Astrocyte of the spinal cord (primary cell): ENCODE measurements around the gene SCNN1B.
"Not testable (repeated sequence)": the region's sequence is repeated elsewhere in the genome, so short reads cannot be mapped to it uniquely, and the experiment has no call there.

Experiments used
- DNase-seq: peaks from one replicate; pipeline ENCODE4 v3.0.0; 2011; ENCODE audit warnings: low read depth, low spot score
- H3K4me3 ChIP-seq: 2 replicates; pipeline ENCODE4 v1.5.1; 2011; ENCODE audit warnings: low read depth, mild to moderate bottlenecking, low read length, moderate library complexity
- in situ Hi-C: cut with HindIII; loops from 2 replicates; pipeline ENCODE4 v1.10.0; 2017; ENCODE audit warnings: low sequenced_read_pairs
- TF ChIP-seq, protein P1 (sequence below): IDR thresholded peaks from 2 replicates; pipeline ENCODE4 v1.5.1; 2012; ENCODE audit warnings: low read depth, mild to moderate bottlenecking, low read length, inconsistent platforms

Gene SCNN1B, protein sequence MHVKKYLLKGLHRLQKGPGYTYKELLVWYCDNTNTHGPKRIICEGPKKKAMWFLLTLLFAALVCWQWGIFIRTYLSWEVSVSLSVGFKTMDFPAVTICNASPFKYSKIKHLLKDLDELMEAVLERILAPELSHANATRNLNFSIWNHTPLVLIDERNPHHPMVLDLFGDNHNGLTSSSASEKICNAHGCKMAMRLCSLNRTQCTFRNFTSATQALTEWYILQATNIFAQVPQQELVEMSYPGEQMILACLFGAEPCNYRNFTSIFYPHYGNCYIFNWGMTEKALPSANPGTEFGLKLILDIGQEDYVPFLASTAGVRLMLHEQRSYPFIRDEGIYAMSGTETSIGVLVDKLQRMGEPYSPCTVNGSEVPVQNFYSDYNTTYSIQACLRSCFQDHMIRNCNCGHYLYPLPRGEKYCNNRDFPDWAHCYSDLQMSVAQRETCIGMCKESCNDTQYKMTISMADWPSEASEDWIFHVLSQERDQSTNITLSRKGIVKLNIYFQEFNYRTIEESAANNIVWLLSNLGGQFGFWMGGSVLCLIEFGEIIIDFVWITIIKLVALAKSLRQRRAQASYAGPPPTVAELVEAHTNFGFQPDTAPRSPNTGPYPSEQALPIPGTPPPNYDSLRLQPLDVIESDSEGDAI

DNA sequence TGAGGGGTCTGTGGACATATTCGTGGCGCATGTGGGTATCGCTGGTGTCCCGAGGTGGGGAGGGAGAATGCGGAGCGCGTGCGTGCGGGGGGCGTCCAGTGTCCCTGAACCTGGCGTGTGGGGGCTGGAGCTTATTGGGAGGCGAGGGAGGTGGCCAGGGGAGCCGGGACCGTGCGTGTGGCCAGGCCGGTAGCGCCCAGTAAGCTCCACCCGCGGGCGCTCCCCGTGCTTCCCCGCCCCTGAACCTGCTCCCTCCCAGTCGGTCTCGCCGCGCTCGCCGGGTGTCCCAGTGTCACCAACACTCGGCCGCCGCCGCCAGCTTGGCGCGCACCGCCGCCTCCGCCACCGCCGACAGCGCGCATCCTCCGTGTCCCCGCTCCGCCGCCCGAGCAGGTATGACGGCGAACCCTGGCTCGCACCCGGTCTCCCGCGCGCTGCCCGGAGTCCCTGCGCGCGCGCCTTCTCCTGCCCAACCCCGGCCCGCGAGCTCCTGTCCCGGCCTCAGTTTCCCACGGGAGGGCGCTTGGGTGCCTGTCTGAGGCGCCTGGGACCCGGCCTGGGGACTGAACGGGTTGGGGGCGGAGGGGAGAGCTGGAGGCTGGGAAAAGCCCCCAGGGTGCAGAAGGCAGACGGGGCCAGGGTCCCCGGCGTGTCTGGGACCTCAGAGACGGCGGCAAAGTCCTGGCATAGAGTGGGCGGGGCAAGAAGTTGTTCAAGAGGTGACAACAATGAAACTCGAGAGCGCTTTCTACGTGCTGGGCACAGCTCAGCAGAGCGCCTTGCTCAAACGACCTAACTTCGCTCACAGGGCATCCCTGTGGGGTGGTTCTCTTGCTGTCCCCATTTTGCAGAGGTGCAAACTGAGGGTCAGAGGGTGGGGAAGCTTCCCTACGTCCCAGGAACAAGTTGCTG lies at the start of gene SCNN1B:
SCNN1B (plus strand) TSS at position 258 of the 912 bp plus-strand sequence. CDS start 46,298 bp downstream, outside the sequence.
- in situ Hi-C loops, result no loop called here
- TF ChIP-seq, protein P1, sequence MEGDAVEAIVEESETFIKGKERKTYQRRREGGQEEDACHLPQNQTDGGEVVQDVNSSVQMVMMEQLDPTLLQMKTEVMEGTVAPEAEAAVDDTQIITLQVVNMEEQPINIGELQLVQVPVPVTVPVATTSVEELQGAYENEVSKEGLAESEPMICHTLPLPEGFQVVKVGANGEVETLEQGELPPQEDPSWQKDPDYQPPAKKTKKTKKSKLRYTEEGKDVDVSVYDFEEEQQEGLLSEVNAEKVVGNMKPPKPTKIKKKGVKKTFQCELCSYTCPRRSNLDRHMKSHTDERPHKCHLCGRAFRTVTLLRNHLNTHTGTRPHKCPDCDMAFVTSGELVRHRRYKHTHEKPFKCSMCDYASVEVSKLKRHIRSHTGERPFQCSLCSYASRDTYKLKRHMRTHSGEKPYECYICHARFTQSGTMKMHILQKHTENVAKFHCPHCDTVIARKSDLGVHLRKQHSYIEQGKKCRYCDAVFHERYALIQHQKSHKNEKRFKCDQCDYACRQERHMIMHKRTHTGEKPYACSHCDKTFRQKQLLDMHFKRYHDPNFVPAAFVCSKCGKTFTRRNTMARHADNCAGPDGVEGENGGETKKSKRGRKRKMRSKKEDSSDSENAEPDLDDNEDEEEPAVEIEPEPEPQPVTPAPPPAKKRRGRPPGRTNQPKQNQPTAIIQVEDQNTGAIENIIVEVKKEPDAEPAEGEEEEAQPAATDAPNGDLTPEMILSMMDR, result no peak
- no peak within 1 kb of the TSS for H3K4me3 ChIP-seq
- DNase-seq, result no peak

DNA sequence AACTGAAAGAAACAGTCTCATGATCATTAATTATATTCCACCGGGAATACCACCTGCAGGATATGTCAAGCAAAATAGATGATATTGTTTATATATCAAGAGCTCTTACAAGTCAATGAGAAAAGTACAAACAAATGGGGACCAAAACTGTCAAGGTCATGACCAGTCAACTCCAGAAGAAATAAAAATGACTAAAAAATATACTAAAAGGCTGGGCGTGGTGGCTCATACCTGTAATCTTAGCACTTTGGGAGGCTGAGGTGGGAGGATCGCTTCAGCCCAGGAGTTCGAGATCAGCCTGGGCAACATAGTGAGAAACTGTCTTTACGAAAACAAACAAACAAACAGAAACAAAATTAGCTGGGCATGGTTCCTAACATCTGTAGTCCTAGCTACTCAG lies 49.8 kb upstream of the SCNN1B start:
- in situ Hi-C loops, result no loop called here
- TF ChIP-seq, protein P1, result no peak
- no peak overlapping the region for H3K4me3 ChIP-seq
- no peak for DNase-seq

DNA sequence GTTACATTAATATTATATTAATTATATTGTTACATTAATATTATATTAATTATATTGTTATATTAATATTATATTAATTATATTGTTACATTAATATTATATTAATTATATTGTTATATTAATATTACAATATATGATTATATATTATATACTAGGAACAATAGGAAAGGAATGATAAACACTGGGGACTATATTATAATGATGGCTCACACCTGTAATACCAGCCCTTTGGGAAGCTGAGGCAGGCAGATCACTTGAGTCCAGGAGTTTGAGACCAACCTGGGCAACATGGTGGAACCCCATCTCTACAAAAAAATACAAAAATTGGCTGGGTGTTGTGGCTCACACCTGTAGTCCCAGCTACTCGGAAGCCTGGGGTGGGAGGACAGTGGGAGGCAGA lies 48.5 kb upstream of the SCNN1B start:
- H3K4me3 ChIP-seq, in situ Hi-C loops, DNase-seq: not testable (repeated sequence)

DNA sequence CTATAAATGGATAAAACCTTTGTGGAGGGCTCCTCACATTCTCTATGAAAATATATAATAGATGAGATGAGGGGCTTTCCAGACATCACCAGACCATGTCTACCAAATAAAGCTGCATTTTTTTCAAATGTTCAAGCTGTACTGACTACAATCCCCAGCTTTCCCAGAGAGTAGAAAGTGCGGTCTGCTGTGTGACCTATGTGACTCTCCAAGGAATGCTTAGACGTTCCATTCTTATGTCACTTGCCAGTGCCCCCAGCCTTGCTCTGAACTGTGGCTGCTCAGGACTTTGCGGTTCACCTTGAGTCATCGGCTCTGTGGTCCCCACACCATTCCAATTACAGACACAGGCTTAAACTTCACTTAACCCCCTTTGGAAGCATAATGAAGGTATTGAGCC lies 47.8 kb upstream of the SCNN1B start:
- in situ Hi-C loops, result no loop called here
- peak; percentile 68 for DNase-seq
- H3K4me3 ChIP-seq, result no peak overlapping the region
- TF ChIP-seq, protein P1, result no peak

DNA sequence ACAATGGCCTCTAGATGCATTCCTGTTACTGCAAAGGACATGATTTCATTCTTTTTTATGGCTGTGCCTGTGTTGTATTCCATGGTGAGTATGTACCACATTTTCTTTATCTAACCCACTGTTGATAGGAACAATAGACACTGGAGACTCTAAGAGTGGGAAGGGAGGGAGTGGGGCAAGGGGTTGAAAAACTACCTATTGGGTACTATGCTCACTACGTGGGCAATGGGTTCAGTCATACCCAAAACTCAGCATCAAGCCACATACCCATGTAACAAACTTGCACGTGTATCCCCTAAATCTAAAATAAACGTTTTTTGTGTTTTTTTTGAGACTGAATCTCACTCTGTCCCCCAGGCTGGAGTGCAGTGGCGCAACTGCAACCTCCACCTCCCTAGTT lies 47.1 kb upstream of the SCNN1B start:
- no peak overlapping the region for H3K4me3 ChIP-seq
- in situ Hi-C loops, result no loop called here
- DNase-seq, result no peak
- TF ChIP-seq, protein P1, result no peak

DNA sequence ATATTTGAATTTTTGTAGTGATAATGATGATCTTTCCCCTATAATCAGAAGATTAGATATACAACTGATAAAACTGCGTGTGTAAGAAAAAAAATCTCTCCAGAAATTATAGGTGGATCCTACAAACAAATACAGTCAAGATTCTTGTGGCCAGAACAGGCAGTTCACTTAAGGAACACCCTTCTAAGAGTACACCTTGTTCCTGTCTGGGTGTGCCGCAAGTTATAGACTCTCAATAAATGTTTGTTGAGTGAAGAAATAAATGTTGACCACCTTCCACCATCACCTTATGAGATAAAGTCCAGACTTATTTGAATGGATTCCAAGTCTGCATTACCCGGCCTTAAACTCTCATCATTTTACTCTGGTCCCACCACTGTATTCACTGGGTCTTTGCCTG lies 45.7 kb upstream of the SCNN1B start:
- in situ Hi-C loops, result no loop called here
- DNase-seq, result no peak
- no peak overlapping the region for H3K4me3 ChIP-seq
- TF ChIP-seq, protein P1, result no peak
